IMR-90 (cell line): ENCODE data around the gene HDGFL2. TPM values are rescaled to one million over a fixed set of nuclear protein-coding genes. Genes with fewer than 3 reads are reported as not detected.

ENCODE experiments used
- ATAC-seq: fragments of 200-7000 bp; cut with Tn5 transposase; 2 replicates; pipeline ENCODE4 v1.9.1; 2020; ENCODE audit warnings: low read depth, mild to moderate bottlenecking, moderate library complexity
- BruUV-seq: library from RNA; stranded (reverse); fragments of 400-500 nt; replicated peaks from 2 replicates; lab custom pipeline; 2021; lab: Mats Ljungman, UMichigan
- CTCF ChIA-PET: fragments of 300-600 bp; formaldehyde crosslinking; extraction: SDS; loops from one replicate; lab custom pipeline; 2021; ENCODE audit warnings: antibody characterized with exemption; lab: Yijun Ruan, JAX
- POLR2A ChIA-PET: fragments of 300-600 bp; sonication (Branson Sonifier 250); formaldehyde crosslinking; loops from one replicate; lab custom pipeline; 2022; ENCODE audit warnings: antibody characterized with exemption; ENCODE audit not compliant: unreplicated experiment; lab: Charles Lee
- DNase-seq: peaks from one replicate; pipeline ENCODE4 v3.0.0; 2013
- H2AFZ ChIP-seq: replicated peaks from 2 replicates; pipeline ENCODE3; 2013; ENCODE audit warnings: low read length, mild to moderate bottlenecking; ENCODE audit not compliant: poor library complexity
- H2AK5ac ChIP-seq: 2 replicates; pipeline ENCODE4 v1.6.1; 2013; ENCODE audit warnings: low read depth, low read length, inconsistent platforms
- H2AK9ac ChIP-seq: replicated peaks from 2 replicates; pipeline ENCODE3; 2013; ENCODE audit warnings: mild to moderate bottlenecking, low read depth, low read length, moderate library complexity; ENCODE audit not compliant: poor library complexity
- H2BK120ac ChIP-seq: 2 replicates; pipeline ENCODE4 v1.6.1; 2013; ENCODE audit warnings: low read depth, low read length, inconsistent platforms
- H2BK15ac ChIP-seq: 3 replicates; pipeline ENCODE4 v1.6.1; 2013; ENCODE audit warnings: low read depth, low read length, inconsistent platforms
- H2BK20ac ChIP-seq: 2 replicates; pipeline ENCODE4 v1.6.1; 2013; ENCODE audit warnings: low read depth, mild to moderate bottlenecking, inconsistent platforms, low read length, moderate library complexity
- H2BK5ac ChIP-seq: 2 replicates; pipeline ENCODE4 v1.6.1; 2013; ENCODE audit warnings: mild to moderate bottlenecking, low read depth, low read length, inconsistent platforms; ENCODE audit not compliant: poor library complexity, severe bottlenecking
- H3K14ac ChIP-seq: replicated peaks from 2 replicates; pipeline ENCODE4 v1.6.1; 2013; ENCODE audit warnings: low read depth, low read length, inconsistent platforms
- H3K18ac ChIP-seq: 2 replicates; pipeline ENCODE4 v1.6.1; 2013; ENCODE audit warnings: low read depth, low read length, control low read depth
- H3K23ac ChIP-seq: 2 replicates; pipeline ENCODE4 v1.6.1; 2013; ENCODE audit warnings: low read depth, low read length, inconsistent platforms
- H3K27ac ChIP-seq: 2 replicates; pipeline ENCODE4 v1.5.1; 2013; ENCODE audit warnings: mild to moderate bottlenecking, control low read depth, low read length; ENCODE audit not compliant: insufficient read depth
- H3K27me3 ChIP-seq: 2 replicates; pipeline ENCODE4 v1.6.1; 2013; ENCODE audit warnings: low read length; ENCODE audit not compliant: control insufficient read depth, insufficient read depth
- H3K36me3 ChIP-seq: 2 replicates; pipeline ENCODE4 v1.6.1; 2013; ENCODE audit warnings: low read length, mixed read lengths; ENCODE audit not compliant: control insufficient read depth, insufficient read depth
- H3K4ac ChIP-seq: 2 replicates; pipeline ENCODE4 v1.6.1; 2013; ENCODE audit warnings: low read depth, low read length, inconsistent platforms
- H3K4me1 ChIP-seq: 2 replicates; pipeline ENCODE4 v1.6.1; 2013; ENCODE audit warnings: low read length, mixed read lengths; ENCODE audit not compliant: control insufficient read depth, insufficient read depth
- H3K4me2 ChIP-seq: 2 replicates; pipeline ENCODE4 v1.6.1; 2013; ENCODE audit warnings: low read depth, mild to moderate bottlenecking, control low read depth, low read length, moderate library complexity
- H3K4me3 ChIP-seq: 2 replicates; pipeline ENCODE4 v1.5.1; 2013; ENCODE audit warnings: low read depth, mild to moderate bottlenecking, control low read depth, low read length, moderate library complexity; ENCODE audit not compliant: insufficient read depth
- H3K56ac ChIP-seq: 2 replicates; pipeline ENCODE4 v1.6.1; 2013; ENCODE audit warnings: low read length, inconsistent platforms; ENCODE audit not compliant: insufficient read depth; ENCODE audit errors: extremely low read depth
- H3K79me1 ChIP-seq, 2 experiments: 2 replicates each; pipeline ENCODE4 v1.6.1; 2013; ENCODE audit warnings: low read length in 2 of 2, inconsistent platforms in 1 of 2, low read depth in 1 of 2
- H3K9ac ChIP-seq: 2 replicates; pipeline ENCODE4 v1.6.1; 2013; ENCODE audit warnings: low read depth, low read length, control low read depth
- H3K9me1 ChIP-seq: 2 replicates; pipeline ENCODE4 v1.6.1; 2013; ENCODE audit warnings: low read length, inconsistent platforms; ENCODE audit not compliant: insufficient read depth
- H3K9me3 ChIP-seq: 2 replicates; pipeline ENCODE4 v1.6.1; 2013; ENCODE audit warnings: low read length; ENCODE audit not compliant: control insufficient read depth, insufficient read depth
- H4K20me1 ChIP-seq: 2 replicates; pipeline ENCODE4 v1.6.1; 2013; ENCODE audit warnings: low read length, inconsistent platforms; ENCODE audit not compliant: insufficient read depth
- H4K5ac ChIP-seq: 2 replicates; pipeline ENCODE4 v1.6.1; 2013; ENCODE audit warnings: mild to moderate bottlenecking, low read depth, low read length, control low read depth
- H4K8ac ChIP-seq, 2 experiments: 2 replicates each; pipeline ENCODE4 v1.6.1; 2013; ENCODE audit warnings: low read depth in 2 of 2, low read length in 2 of 2, control low read depth in 1 of 2, inconsistent platforms in 1 of 2
- H4K91ac ChIP-seq: 2 replicates; pipeline ENCODE4 v1.6.1; 2013; ENCODE audit warnings: low read depth, low read length, inconsistent platforms; ENCODE audit not compliant: insufficient read depth
- CEBPB ChIP-seq: IDR thresholded peaks from 2 replicates; pipeline ENCODE4 v1.6.1; 2012; ENCODE audit warnings: low read depth, low read length, improper control_type of control experiment
- CHD1 ChIP-seq: IDR thresholded peaks from 2 replicates; pipeline ENCODE4 v1.6.1; 2012; ENCODE audit warnings: low read depth, low read length, improper control_type of control experiment
- ELK1 ChIP-seq: fragments of 150-350 bp; IDR thresholded peaks from 2 replicates; pipeline ENCODE4 v1.6.1; 2016; ENCODE audit warnings: low read depth, mild to moderate bottlenecking, low read length, moderate library complexity, borderline replicate concordance
- FOS ChIP-seq: fragments of 150-350 bp; IDR thresholded peaks from 2 replicates; pipeline ENCODE4 v1.6.1; 2016; ENCODE audit warnings: low read depth, low read length
- POLR2A ChIP-seq: IDR thresholded peaks from 2 replicates; pipeline ENCODE4 v1.6.1; 2012; ENCODE audit warnings: mild to moderate bottlenecking, low read depth, low read length
- RAD21 ChIP-seq: IDR thresholded peaks from 2 replicates; pipeline ENCODE4 v1.6.1; 2012; ENCODE audit warnings: low read length, improper control_type of control experiment
- RCOR1 ChIP-seq: IDR thresholded peaks from 2 replicates; pipeline ENCODE4 v1.6.1; 2012; ENCODE audit warnings: mild to moderate bottlenecking, low read length, improper control_type of control experiment; ENCODE audit not compliant: insufficient replicate concordance
- SMC3 ChIP-seq: fragments of 150-350 bp; IDR thresholded peaks from 2 replicates; pipeline ENCODE4 v1.6.1; 2016; ENCODE audit warnings: low read depth, mild to moderate bottlenecking, antibody characterized with exemption, low read length, moderate library complexity
- WGBS, 2 experiments: methylation state at CpG; one replicate each; pipeline versions ENCODE4 v1.1.5 to v1.1.7; 2013; ENCODE audit warnings: missing lambda C conversion rate in 2 of 2; ENCODE audit not compliant: insufficient read length in 1 of 2; ENCODE audit errors: extremely low coverage in 2 of 2; 5-methylcytosine and 5-hydroxymethylcytosine counted together
- dilution Hi-C: fragments of 300-500 bp; cut with HindIII; formaldehyde crosslinking; loops from one replicate; pipeline ENCODE4 v1.14.3; 2018; ENCODE audit warnings: low sequenced_read_pairs; ENCODE audit not compliant: unreplicated experiment
- in situ Hi-C: fragments of 300-500 bp; cut with MboI; formaldehyde crosslinking; loops from 3 replicates; pipeline ENCODE4 v1.14.3; 2019; ENCODE audit warnings: low sequenced_read_pairs, inconsistent platforms, mixed read lengths
- intact Hi-C: fragments of 100-400 bp; cut with micrococcal nuclease; formaldehyde crosslinking; loops from 2 replicates; pipeline ENCODE4 v1.10.0; 2022
- polyA plus RNA-seq, 3 experiments: library from polyadenylated mRNA; depleted of rRNA; stranded (reverse); fragments of >200 nt; gene quantifications; 2 replicates each; pipeline ENCODE4 v1.2.3, GENCODE V29; 2012; ENCODE audit warnings: low replicate concordance in 1 of 3
- total RNA-seq: library from RNA; depleted of rRNA; stranded (reverse); fragments of >200 nt; gene quantifications from 2 replicates; pipeline ENCODE4 v1.2.3, GENCODE V29; 2012

The HDGFL2 gene
- total and polyA plus RNA-seq, 2 of the 4 experiments (the other 2 are of a cell fraction), result 35.8 to 48.5 TPM

DNA sequence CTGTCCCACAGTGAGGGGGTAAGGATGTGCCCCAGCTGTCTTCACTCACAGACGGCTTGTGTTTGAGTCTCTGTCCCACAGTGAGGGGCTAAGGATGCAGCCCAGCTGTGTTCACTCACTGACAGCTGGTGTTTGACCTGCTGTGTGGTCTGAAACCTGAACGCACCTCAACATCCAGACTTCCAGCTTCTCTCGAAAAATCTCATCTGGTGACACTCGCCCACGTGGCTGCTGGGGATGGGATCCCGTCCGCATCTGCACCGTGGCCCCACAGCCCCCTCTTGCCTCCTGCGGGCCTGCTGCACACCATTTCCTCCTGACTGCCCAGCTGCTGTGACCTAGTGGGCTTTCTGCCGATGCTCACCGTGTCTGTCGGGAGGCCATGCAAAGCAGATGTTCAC lies 42.3 kb upstream of the HDGFL2 start:
- POLR2A ChIA-PET, result no interaction called here

More for the DNA sequence above, 42.3 kb upstream of the HDGFL2 start:
- DNase-seq (peak; percentile 47), ATAC-seq (no peak)
- Histone ChIP-seq H3K4ac (no peak overlapping the region), H2BK15ac (no peak overlapping the region), H2AK5ac (no peak overlapping the region), H3K56ac (no peak overlapping the region), H3K36me3 (peaks cover 20% of the 10 kb centered on the region), H2AK9ac (peak overlapping the region; percentile 44), H3K23ac (no peak overlapping the region), H3K4me2 (no peak overlapping the region), H4K91ac (no peak overlapping the region), H3K9me1 (no peaks in the 10 kb centered on the region; the same call in 1 of the 2 replicates), H2BK5ac (no peak overlapping the region), H3K27me3 (no peaks in the 10 kb centered on the region), H4K8ac (no peak overlapping the region), H3K27ac (no peak overlapping the region; the same call in 1 of the 2 replicates), H3K4me3 (no peak overlapping the region), H2AFZ (no peak overlapping the region), H3K9ac (no peak overlapping the region), H3K14ac (no peak overlapping the region), H2BK20ac (no peak overlapping the region), H3K4me1 (peaks cover 11% of the 10 kb centered on the region; the same call in 1 of the 2 replicates), H4K5ac (no peak overlapping the region), H3K79me1 (peaks cover 4 to 6% of the 10 kb centered on the region in 2 experiments; a peak in 1 of 4 replicates), H3K18ac (no peak overlapping the region), H2BK120ac (no peak overlapping the region), H4K20me1 (no peaks in the 10 kb centered on the region), H3K9me3 (no peaks in the 10 kb centered on the region)
- dilution Hi-C loops, result no loop called here
- TF ChIP-seq CEBPB (no peak), ELK1 (no peak), SMC3 (no peak), CHD1 (no peak), FOS (no peak), RCOR1 (no peak), RAD21 (no peak), POLR2A (no peak)
- no TSS peak for BruUV-seq
- in situ Hi-C loops, result no loop called here
- CTCF ChIA-PET, result no interaction called here
- intact Hi-C loops, result no loop called here
- WGBS, 2 experiments, result 10% methylated on average over 2 of the region's 12 CpGs; no CpG with 5 or more reads in 1 of the 2 experiments
